PC-3 (cell line): ENCODE data around the gene ADAM15.

Experiments used
- CTCF ChIP-seq: fragments of 300-600 bp; sonication (generic); conservative IDR thresholded peaks from 2 replicates; pipeline ENCODE4 v1.5.1; 2017; ENCODE audit warnings: antibody characterized with exemption, low read depth, mild to moderate bottlenecking, low read length
- EZH2phosphoT487 ChIP-seq: fragments of 300-600 bp; sonication (generic); IDR thresholded peaks from 2 replicates; pipeline ENCODE4 v1.6.1; 2018; ENCODE audit warnings: mild to moderate bottlenecking, antibody characterized with exemption, low read length, borderline replicate concordance

- no peak for TF ChIP-seq CTCF
- TF ChIP-seq EZH2phosphoT487: no peak
Observed at GRCh38 chr1:155013632-155014031, 37.5 kb upstream of the ADAM15 start.
